Measurements from ENCODE around the gene NAT8.
A peak's percentile ranks its signal among the peaks of the same experiment; 100 is the strongest.
"Not testable (repeated sequence)": the region's sequence is repeated elsewhere in the genome, so short reads cannot be mapped to it uniquely, and the experiment has no call there.

The NAT8 gene

DNA sequence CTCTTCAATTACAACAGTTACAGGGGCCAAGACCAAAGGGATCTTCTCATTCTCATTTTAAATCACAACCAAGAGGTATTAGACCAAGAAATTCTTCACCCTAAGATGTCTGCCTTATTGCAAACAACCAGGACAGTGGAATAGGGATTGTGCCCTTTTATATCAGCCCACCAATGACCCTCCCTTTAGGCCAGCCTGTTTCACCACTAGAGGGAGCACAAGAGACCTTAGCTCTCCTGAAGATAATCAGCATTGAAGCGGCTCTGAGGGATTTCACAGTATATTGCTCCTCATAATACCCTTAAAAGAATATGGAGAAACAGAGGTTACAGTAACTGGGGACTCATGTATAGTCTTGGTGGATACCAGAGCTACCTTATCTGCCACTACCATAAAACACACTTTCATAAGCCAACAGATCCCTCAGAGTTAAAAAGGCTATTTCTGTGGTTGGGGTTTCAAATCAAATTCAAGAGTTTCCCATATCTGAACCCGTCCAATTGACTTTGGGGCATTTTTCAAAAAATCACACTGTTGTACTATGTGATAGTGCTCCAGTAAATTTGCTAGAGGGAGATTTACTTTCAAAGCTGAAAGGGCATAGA lies 11.5 kb downstream of the NAT8 start:
- not testable (repeated sequence) for DNase-seq

GRCh38 chr2:73628493-73628892 lies 13.7 kb downstream of the NAT8 start:
- DNase-seq: not testable (repeated sequence)

GRCh38 chr2:73626237-73626636 lies 16.0 kb downstream of the NAT8 start:
- DNase-seq: not testable (repeated sequence)

DNA sequence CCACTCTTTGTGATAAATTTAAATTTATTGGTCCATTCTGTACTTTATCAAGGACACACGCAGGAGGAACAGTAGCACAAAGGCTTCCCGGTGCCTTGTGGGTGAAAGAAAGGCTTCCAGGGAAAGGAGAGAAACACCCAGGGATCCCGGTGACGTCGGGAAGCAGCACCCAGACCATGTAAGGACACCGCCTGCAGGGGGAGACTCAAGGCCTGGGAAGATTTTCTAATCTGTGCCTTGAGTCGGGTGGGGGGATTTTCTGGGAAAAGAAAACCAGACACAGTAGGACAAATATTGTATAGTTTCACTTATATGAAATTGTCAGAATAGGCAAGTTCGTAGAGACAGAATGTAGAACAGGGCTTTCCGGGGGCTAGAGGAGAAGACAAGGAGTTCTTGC lies 17.6 kb downstream of the NAT8 start:
- DNase-seq: not testable (repeated sequence)

GRCh38 chr2:73624036-73624435 lies 18.2 kb downstream of the NAT8 start:
- not testable (repeated sequence) for DNase-seq

GRCh38 chr2:73619925-73620324 lies 22.3 kb downstream of the NAT8 start:
- not testable (repeated sequence) for DNase-seq

DNA sequence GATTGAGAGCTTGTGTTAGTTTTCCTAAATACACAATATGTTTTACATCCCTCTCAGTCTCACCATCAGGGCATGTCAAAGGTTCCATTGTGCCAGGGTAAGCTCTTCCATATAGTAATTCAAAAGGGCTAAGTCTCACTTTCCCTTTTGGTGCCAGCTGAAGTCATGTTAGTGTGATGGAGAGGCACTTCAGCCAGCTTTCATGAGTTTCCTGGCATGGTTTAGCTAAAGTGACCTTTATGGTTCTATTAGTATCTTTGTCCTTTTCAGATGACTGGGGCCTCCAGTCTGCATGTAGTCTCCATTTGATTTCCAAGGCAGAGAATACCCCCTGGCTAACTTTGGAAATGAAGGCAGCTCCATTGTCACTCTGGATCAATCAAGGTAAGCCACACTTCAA lies 27.2 kb downstream of the NAT8 start:
- no peak for DNase-seq

- no peak for DNase-seq
Observed at GRCh38 chr2:73614105-73614504, 28.1 kb downstream of the NAT8 start.

DNA sequence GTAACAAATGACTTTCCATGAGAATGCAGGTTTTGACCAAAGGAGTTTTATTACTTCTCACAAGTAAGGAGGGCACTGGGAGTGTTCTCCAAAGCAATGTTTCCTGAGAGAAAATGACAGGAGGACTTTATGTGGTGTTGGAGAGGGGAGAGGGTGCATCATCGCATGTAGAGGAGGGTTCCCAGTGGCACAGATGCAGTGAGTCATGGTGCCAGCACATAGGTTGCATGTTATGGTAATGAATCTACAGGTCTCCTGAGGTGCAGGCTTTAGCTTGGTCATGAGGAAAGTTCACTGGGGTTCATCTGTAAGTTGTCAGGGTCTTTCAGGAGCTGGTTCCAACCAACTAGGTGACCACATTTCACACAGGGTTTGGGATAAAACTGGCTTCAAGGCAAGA lies 30.4 kb downstream of the NAT8 start:
- peak; percentile 23 for DNase-seq

- DNase-seq: no peak
Observed at GRCh38 chr2:73611193-73611592, 31.0 kb downstream of the NAT8 start.

DNA sequence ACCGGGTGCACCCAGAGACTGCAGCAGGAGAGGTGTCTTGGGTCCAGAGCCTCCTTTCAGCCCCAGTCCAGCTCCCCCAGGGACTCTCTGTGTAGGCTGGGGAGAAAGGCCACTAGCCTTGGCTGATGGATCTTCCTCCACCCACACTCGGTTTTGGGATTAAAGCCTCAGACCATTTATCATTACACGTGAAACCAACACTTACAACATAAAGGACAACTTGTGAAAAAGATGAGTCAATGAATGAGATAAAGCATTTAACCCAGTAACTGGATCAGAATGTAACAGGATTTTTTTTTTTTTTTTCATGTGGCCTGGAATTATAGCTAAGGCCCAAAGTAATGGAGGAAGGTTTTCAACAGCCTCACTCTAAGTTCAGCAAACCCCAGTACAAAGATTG lies 32.1 kb downstream of the NAT8 start:
- no peak for DNase-seq

DNA sequence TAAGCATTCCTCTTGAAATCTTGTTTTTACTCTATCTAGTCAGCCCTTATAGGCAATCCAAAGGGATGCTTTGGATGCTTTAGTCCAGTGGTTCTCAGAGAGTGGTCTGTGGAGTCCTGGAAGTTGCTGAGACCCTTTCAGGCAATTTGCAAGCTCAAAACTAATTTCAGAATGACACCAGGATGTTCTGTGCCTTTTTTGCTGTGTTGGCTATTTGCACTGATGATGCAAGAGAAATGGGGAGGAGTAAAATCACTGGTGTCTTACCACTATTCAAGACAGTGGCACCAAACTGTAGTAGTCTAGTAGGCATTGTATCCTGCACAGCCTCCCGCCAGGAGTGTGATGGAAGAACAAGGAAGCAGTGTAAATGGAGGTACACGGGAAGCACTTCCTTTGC lies 37.6 kb downstream of the NAT8 start:
- DNase-seq: not testable (repeated sequence)

- peak; percentile 82 for DNase-seq
Observed at GRCh38 chr2:73603099-73603588, 39.1 kb downstream of the NAT8 start.

- peak; percentile 25 for DNase-seq
Observed at GRCh38 chr2:73601780-73602179, 40.4 kb downstream of the NAT8 start.

- DNase-seq: peak; percentile 66
Observed at GRCh38 chr2:73594251-73594650, 48.0 kb downstream of the NAT8 start.

DNA sequence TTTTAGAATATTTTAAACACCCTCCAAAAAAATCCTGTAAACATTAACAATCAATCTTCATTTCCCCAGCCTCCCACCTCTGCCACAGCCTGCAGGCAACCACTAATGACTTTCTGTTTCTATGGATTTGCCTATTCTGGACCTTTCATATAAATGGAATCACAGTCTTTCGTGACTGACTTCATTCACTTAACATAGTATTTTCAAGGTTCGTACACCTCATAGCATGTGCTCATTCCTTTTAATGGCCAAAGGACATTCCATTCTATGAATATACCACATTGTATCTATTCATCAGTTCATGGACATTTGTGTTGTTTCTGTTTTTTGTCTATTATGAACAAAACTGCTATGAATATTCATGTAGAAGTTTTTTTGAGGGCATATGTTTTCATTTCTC lies 48.5 kb downstream of the NAT8 start:
- DNase-seq: peak; percentile 10
